WTC11 (cell line): ENCODE data around the gene ESRP2. TPM values are rescaled to one million over a fixed set of nuclear protein-coding genes. Genes with fewer than 3 reads are reported as not detected.

Experiments
- ATAC-seq: fragments of 200-7000 bp; cut with Tn5 transposase; 2 replicates; pipeline ENCODE4 v1.10.0; 2021; ENCODE audit warnings: mild to moderate bottlenecking, moderate library complexity
- CTCF ChIA-PET: fragments of 300-600 bp; sonication (Branson Sonifier 250); formaldehyde crosslinking; loops from one replicate; lab custom pipeline; 2021; ENCODE audit warnings: antibody characterized with exemption; lab: Charles Lee
- POLR2A ChIA-PET: fragments of 350-600 bp; sonication (Branson Sonifier 250); formaldehyde crosslinking; loops from one replicate; lab custom pipeline; 2021; ENCODE audit warnings: antibody characterized with exemption; lab: Charles Lee
- DNase-seq: peaks from one replicate; pipeline ENCODE4 v3.0.0; 2021; ENCODE audit warnings: low spot score
- H3K27ac Mint-ChIP-seq: 2 replicates; pipeline ENCODE4 v1.8.0; 2021; ENCODE audit warnings: mixed read lengths
- H3K27me3 Mint-ChIP-seq: 2 replicates; pipeline ENCODE4 v1.8.0; 2021; ENCODE audit warnings: low read depth, mild to moderate bottlenecking, moderate library complexity, mixed read lengths
- H3K36me3 Mint-ChIP-seq: 2 replicates; pipeline ENCODE4 v1.8.0; 2021; ENCODE audit warnings: mixed read lengths
- H3K4me1 Mint-ChIP-seq: 2 replicates; pipeline ENCODE4 v1.8.0; 2022; ENCODE audit warnings: mixed read lengths
- H3K4me3 Mint-ChIP-seq: 2 replicates; pipeline ENCODE4 v1.8.0; 2021; ENCODE audit warnings: mild to moderate bottlenecking, moderate library complexity, mixed read lengths
- H3K9me3 Mint-ChIP-seq: 2 replicates; pipeline ENCODE4 v1.8.0; 2021; ENCODE audit warnings: mixed read lengths
- AFF4 ChIP-seq: sonication (generic); formaldehyde crosslinking; IDR thresholded peaks from 2 replicates; pipeline ENCODE4 v1.8.1; 2023; ENCODE audit warnings: mild to moderate bottlenecking, missing genetic modification reagents, borderline replicate concordance
- E2F4 ChIP-seq: sonication (generic); formaldehyde crosslinking; IDR thresholded peaks from 2 replicates; pipeline ENCODE4 v1.8.1; 2022; ENCODE audit warnings: low read depth, mild to moderate bottlenecking, moderate library complexity, missing genetic modification reagents, borderline replicate concordance
- ERG ChIP-seq: fragments of 250-450 bp; sonication (Bioruptor Pico); IDR thresholded peaks from 2 replicates; pipeline ENCODE4 v1.8.0; 2021; ENCODE audit warnings: mild to moderate bottlenecking
- GTF2I ChIP-seq: fragments of 250-450 bp; sonication (Bioruptor Pico); conservative IDR thresholded peaks from 2 replicates; pipeline ENCODE4 v1.4.0; 2021; ENCODE audit warnings: mild to moderate bottlenecking
- NFATC4 ChIP-seq: fragments of 250-450 bp; sonication (Bioruptor Pico); IDR thresholded peaks from 2 replicates; pipeline ENCODE4 v1.9.0; 2021; ENCODE audit warnings: mild to moderate bottlenecking
- NFE2L1 ChIP-seq: sonication (generic); formaldehyde crosslinking; IDR thresholded peaks from 2 replicates; pipeline ENCODE4 v1.8.1; 2023; ENCODE audit warnings: missing genetic modification reagents
- NFYB ChIP-seq: sonication (generic); formaldehyde crosslinking; conservative IDR thresholded peaks from 2 replicates; pipeline ENCODE4 v1.8.0; 2022; ENCODE audit warnings: low read depth, missing genetic modification reagents
- SMAD3 ChIP-seq: sonication (generic); formaldehyde crosslinking; IDR thresholded peaks from 2 replicates; pipeline ENCODE4 v1.8.0; 2022; ENCODE audit warnings: missing genetic modification reagents, mild to moderate bottlenecking, borderline replicate concordance
- SOX15 ChIP-seq: fragments of 250-450 bp; sonication (Bioruptor Pico); IDR thresholded peaks from 2 replicates; pipeline ENCODE4 v1.9.0; 2021; ENCODE audit warnings: mild to moderate bottlenecking
- SP1 ChIP-seq: sonication (generic); formaldehyde crosslinking; conservative IDR thresholded peaks from 2 replicates; pipeline ENCODE4 v1.8.1; 2022; ENCODE audit warnings: missing genetic modification reagents
- TEAD4 ChIP-seq: sonication (generic); formaldehyde crosslinking; IDR thresholded peaks from 2 replicates; pipeline ENCODE4 v1.8.0; 2022; ENCODE audit warnings: mild to moderate bottlenecking, missing genetic modification reagents
- ZNF121 ChIP-seq: sonication (generic); formaldehyde crosslinking; IDR thresholded peaks from 2 replicates; pipeline ENCODE4 v1.8.0; 2023; ENCODE audit warnings: missing genetic modification reagents
- ZNF219 ChIP-seq: sonication (generic); formaldehyde crosslinking; IDR thresholded peaks from 2 replicates; pipeline ENCODE4 v1.8.0; 2023; ENCODE audit warnings: missing genetic modification reagents, mild to moderate bottlenecking, borderline replicate concordance
- ZNF396 ChIP-seq: fragments of 250-450 bp; sonication (Bioruptor Pico); IDR thresholded peaks from 2 replicates; pipeline ENCODE4 v1.8.0; 2021; ENCODE audit warnings: mild to moderate bottlenecking, moderate library complexity, borderline replicate concordance
- total RNA-seq: library from RNA; stranded (reverse); gene quantifications from 3 replicates; pipeline ENCODE4 v1.2.3, GENCODE V29; 2021
- TF ChIP-seq, protein P1 (sequence below): sonication (generic); formaldehyde crosslinking; IDR thresholded peaks from 2 replicates; pipeline ENCODE4 v1.8.0; 2022; ENCODE audit warnings: mild to moderate bottlenecking, missing genetic modification reagents
- TF ChIP-seq, protein P2 (sequence below): fragments of 250-450 bp; sonication (Bioruptor Pico); IDR thresholded peaks from 2 replicates; pipeline ENCODE4 v1.9.0; 2021; ENCODE audit warnings: mild to moderate bottlenecking
- TF ChIP-seq, protein P3 (sequence below): sonication (generic); formaldehyde crosslinking; IDR thresholded peaks from 2 replicates; pipeline ENCODE4 v1.8.1; 2023; ENCODE audit warnings: mild to moderate bottlenecking, missing genetic modification reagents, moderate library complexity
- TF ChIP-seq, protein P4 (sequence below): fragments of 250-450 bp; sonication (Bioruptor Pico); IDR thresholded peaks from 2 replicates; pipeline ENCODE4 v1.9.0; 2021; ENCODE audit warnings: mild to moderate bottlenecking, borderline replicate concordance
- TF ChIP-seq, protein P5 (sequence below): fragments of 200-600 bp; IDR thresholded peaks from 2 replicates; pipeline ENCODE4 v1.8.0; 2022; ENCODE audit warnings: antibody characterized with exemption

Gene ESRP2
- total RNA-seq, 1 experiment from 2014 or later: 55.0 TPM

- TF ChIP-seq, protein P1, sequence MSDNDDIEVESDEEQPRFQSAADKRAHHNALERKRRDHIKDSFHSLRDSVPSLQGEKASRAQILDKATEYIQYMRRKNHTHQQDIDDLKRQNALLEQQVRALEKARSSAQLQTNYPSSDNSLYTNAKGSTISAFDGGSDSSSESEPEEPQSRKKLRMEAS (CRISPR knock-in tag): no peak
- no peak for TF ChIP-seq NFATC4 (CRISPR knock-in tag)
- TF ChIP-seq, protein P2, sequence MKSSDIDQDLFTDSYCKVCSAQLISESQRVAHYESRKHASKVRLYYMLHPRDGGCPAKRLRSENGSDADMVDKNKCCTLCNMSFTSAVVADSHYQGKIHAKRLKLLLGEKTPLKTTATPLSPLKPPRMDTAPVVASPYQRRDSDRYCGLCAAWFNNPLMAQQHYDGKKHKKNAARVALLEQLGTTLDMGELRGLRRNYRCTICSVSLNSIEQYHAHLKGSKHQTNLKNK (CRISPR knock-in tag): no peak
- TF ChIP-seq, all 79 proteins: peak for 0
Observed at GRCh38 chr16:68227183-68227793, 8.6 kb downstream of the ESRP2 start (continued).

- Mint-ChIP-seq H3K27ac (no peak overlapping the region), H3K36me3 (peaks cover 24% of the 10 kb centered on the region), H3K4me1 (peaks cover 8% of the 10 kb centered on the region), H3K4me3 (no peak overlapping the region), H3K9me3 (no peaks in the 10 kb centered on the region), H3K27me3 (no peaks in the 10 kb centered on the region)
- ChIA-PET POLR2A (no interaction called here), CTCF (interaction anchor here (0.6 to 1.9 kb wide), 2 partner anchors 132 to 484 kb away, joined by 3 to 16 read pairs; no protein-coding TSS in a partner anchor)
- TF ChIP-seq E2F4 (CRISPR knock-in tag) (no peak), ZNF219 (CRISPR knock-in tag) (no peak), ZNF396 (no peak), NFE2L1 (CRISPR knock-in tag) (no peak), ERG (CRISPR knock-in tag) (no peak), AFF4 (no peak), NFYB (CRISPR knock-in tag) (no peak), SP1 (CRISPR knock-in tag) (no peak), GTF2I (no peak), SMAD3 (CRISPR knock-in tag) (no peak), TEAD4 (CRISPR knock-in tag) (no peak)
- TF ChIP-seq, protein P3, sequence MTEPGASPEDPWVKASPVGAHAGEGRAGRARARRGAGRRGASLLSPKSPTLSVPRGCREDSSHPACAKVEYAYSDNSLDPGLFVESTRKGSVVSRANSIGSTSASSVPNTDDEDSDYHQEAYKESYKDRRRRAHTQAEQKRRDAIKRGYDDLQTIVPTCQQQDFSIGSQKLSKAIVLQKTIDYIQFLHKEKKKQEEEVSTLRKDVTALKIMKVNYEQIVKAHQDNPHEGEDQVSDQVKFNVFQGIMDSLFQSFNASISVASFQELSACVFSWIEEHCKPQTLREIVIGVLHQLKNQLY: no peak
- ATAC-seq: no peak
- no peak for DNase-seq
Observed at GRCh38 chr16:68226116-68226515, 9.8 kb downstream of the ESRP2 start.

DNA sequence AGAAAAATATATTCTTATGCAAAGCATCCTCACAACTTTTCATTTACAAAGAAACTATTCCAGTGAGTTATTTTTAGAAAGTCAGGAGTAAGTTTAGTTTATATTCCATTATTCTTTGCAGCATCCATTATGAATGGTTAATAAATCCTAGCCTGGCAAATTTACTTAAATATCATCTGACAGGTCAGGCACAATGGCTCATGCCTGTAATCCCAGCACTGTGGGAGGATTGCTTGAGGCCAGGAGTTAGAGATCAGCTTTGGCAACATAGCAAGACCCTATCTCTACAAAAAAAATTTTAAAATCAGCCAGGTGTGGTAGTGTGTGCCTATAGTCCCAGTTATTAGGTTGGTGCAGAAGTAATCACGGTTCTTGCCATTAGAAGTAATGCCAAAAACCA lies 12.9 kb downstream of the ESRP2 start:
- Mint-ChIP-seq H3K4me3 (no peak overlapping the region), H3K4me1 (peaks cover 15% of the 10 kb centered on the region), H3K9me3 (no peaks in the 10 kb centered on the region), H3K27ac (no peak overlapping the region), H3K36me3 (no peaks in the 10 kb centered on the region), H3K27me3 (no peaks in the 10 kb centered on the region)
- POLR2A ChIA-PET: no interaction called here
- CTCF ChIA-PET: interaction anchor here (1.5 kb wide), 1 partner anchor 12 kb away, joined by 4 read pairs; no protein-coding TSS in a partner anchor
- ATAC-seq: no peak
- no peak for DNase-seq
- TF ChIP-seq, protein P4, sequence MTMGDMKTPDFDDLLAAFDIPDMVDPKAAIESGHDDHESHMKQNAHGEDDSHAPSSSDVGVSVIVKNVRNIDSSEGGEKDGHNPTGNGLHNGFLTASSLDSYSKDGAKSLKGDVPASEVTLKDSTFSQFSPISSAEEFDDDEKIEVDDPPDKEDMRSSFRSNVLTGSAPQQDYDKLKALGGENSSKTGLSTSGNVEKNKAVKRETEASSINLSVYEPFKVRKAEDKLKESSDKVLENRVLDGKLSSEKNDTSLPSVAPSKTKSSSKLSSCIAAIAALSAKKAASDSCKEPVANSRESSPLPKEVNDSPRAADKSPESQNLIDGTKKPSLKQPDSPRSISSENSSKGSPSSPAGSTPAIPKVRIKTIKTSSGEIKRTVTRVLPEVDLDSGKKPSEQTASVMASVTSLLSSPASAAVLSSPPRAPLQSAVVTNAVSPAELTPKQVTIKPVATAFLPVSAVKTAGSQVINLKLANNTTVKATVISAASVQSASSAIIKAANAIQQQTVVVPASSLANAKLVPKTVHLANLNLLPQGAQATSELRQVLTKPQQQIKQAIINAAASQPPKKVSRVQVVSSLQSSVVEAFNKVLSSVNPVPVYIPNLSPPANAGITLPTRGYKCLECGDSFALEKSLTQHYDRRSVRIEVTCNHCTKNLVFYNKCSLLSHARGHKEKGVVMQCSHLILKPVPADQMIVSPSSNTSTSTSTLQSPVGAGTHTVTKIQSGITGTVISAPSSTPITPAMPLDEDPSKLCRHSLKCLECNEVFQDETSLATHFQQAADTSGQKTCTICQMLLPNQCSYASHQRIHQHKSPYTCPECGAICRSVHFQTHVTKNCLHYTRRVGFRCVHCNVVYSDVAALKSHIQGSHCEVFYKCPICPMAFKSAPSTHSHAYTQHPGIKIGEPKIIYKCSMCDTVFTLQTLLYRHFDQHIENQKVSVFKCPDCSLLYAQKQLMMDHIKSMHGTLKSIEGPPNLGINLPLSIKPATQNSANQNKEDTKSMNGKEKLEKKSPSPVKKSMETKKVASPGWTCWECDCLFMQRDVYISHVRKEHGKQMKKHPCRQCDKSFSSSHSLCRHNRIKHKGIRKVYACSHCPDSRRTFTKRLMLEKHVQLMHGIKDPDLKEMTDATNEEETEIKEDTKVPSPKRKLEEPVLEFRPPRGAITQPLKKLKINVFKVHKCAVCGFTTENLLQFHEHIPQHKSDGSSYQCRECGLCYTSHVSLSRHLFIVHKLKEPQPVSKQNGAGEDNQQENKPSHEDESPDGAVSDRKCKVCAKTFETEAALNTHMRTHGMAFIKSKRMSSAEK: no peak
- TF ChIP-seq, protein P1 (CRISPR knock-in tag): no peak
- TF ChIP-seq ZNF121 (CRISPR knock-in tag) (no peak), SOX15 (CRISPR knock-in tag) (no peak), SP1 (CRISPR knock-in tag) (no peak)
- TF ChIP-seq, protein P5, sequence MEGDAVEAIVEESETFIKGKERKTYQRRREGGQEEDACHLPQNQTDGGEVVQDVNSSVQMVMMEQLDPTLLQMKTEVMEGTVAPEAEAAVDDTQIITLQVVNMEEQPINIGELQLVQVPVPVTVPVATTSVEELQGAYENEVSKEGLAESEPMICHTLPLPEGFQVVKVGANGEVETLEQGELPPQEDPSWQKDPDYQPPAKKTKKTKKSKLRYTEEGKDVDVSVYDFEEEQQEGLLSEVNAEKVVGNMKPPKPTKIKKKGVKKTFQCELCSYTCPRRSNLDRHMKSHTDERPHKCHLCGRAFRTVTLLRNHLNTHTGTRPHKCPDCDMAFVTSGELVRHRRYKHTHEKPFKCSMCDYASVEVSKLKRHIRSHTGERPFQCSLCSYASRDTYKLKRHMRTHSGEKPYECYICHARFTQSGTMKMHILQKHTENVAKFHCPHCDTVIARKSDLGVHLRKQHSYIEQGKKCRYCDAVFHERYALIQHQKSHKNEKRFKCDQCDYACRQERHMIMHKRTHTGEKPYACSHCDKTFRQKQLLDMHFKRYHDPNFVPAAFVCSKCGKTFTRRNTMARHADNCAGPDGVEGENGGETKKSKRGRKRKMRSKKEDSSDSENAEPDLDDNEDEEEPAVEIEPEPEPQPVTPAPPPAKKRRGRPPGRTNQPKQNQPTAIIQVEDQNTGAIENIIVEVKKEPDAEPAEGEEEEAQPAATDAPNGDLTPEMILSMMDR: no peak
